ENCODE data around the gene GTPBP8. TPM values are rescaled to one million over a fixed set of nuclear protein-coding genes. Genes with fewer than 3 reads are reported as not detected.
"Not testable (repeated sequence)": the region's sequence is repeated elsewhere in the genome, so short reads cannot be mapped to it uniquely, and the experiment has no call there.

The GTPBP8 gene
- total and polyA plus RNA-seq, 2 experiments from 2014 or later: 20.3 to 34.3 TPM

DNA sequence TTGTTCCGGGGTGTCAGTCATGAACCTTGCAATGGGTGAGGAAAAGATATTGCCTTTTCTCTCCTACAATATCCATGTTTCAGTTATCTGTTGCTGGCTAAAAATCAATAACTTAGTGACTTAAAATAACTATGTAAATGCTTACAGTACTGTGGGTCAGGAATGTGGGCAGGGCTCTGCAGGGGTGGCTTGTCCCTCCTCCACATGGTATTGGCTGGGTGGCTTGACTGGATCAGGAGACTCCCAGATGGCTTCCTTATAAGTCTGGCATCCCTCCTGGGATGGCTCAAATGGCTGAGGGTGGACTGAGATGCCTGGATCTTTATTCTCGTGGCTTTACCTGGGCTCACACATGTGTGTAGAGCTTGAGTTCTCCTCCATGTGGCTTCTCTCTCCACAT is 47.5 kb downstream of the GTPBP8 start:
- H3K79me2 ChIP-seq (ENCODE audit: insufficient read depth): no peaks in the 10 kb centered on the region
- DNase-seq: no peak

DNA sequence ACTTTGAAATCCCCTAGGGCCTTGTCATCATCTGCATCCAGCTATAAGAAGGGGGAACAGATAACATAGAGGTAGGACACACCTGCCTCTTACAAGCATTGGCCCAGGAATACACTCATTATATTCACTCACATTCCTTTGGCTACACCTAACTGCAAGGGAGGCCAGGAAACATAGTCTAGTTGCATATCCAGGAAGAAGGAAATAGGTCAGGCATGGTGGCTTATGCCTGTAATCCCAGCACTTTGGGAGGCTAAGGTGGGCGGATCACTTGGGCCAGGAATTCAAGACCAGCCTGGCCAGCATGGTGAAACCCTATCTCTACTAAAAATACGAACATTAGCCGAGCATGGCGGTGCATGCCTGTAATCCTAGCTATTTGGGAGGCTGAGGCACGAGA is 48.8 kb downstream of the GTPBP8 start:
- Histone ChIP-seq H3F3A (ENCODE audit: insufficient read depth) (no peaks in the 10 kb centered on the region), H3K27me3 (replicated peaks; ENCODE audit: insufficient read depth) (0 out of 2 replicates have a peak, but pooled peaks cover 4% of the 10 kb centered on the region), H3K79me2 (ENCODE audit: insufficient read depth) (no peaks in the 10 kb centered on the region), H3K27ac (no peak overlapping the region), H4K20me1 (ENCODE audit: insufficient read depth) (no peaks in the 10 kb centered on the region), H3K9ac (no peak overlapping the region), H2AFZ (no peak overlapping the region), H3K9me2 (ENCODE audit: insufficient read depth) (no peaks in the 10 kb centered on the region), H3K9me3 (ENCODE audit: low read depth) (no peaks in the 10 kb centered on the region), H3K4me1 (ENCODE audit: insufficient read depth) (no peaks in the 10 kb centered on the region), H3K4me2 (ENCODE audit: unreplicated experiment) (no peak overlapping the region), H3K36me3 (ENCODE audit: low read depth) (no peaks in the 10 kb centered on the region), H3K4me3 (no peak overlapping the region)
- 74 to 89% methylated on average over 5 of the region's 5 CpGs for WGBS, 2 experiments (ENCODE audit: low coverage in 1 of 2, low lambda C conversion rate in 2 of 2, missing lambda C conversion rate in 2 of 2)
- DNase-seq: no peak
- no peak for TF ChIP-seq EZH2 (IDR thresholded peaks at IDR 0.05; ENCODE audit: insufficient read depth, poor library complexity, severe bottlenecking)
- TF ChIP-seq EZH2phosphoT487 (IDR thresholded peaks at IDR 0.05; ENCODE audit: insufficient read depth, low read depth): no peak
- in situ Hi-C loops (cut with MboI): loop anchor here (25.0 kb wide), 1 partner anchor 573 kb away; no protein-coding TSS in a partner anchor

More for the DNA sequence above, 47.5 kb downstream of the GTPBP8 start:
- in situ Hi-C loops (cut with MboI): loop anchor here (25.0 kb wide), 1 partner anchor 574 kb away; no protein-coding TSS in a partner anchor
- Histone ChIP-seq H3K4me2 (ENCODE audit: unreplicated experiment) (no peak overlapping the region), H3K27me3 (replicated peaks; ENCODE audit: insufficient read depth) (0 out of 2 replicates have a peak, but pooled peaks cover 4% of the 10 kb centered on the region), H3K27ac (no peak overlapping the region), H3K9ac (no peak overlapping the region), H3K9me2 (ENCODE audit: insufficient read depth) (no peaks in the 10 kb centered on the region), H2AFZ (no peak overlapping the region), H3F3A (ENCODE audit: insufficient read depth) (no peaks in the 10 kb centered on the region), H3K4me1 (ENCODE audit: insufficient read depth) (no peaks in the 10 kb centered on the region), H3K36me3 (ENCODE audit: low read depth) (no peaks in the 10 kb centered on the region), H3K9me3 (ENCODE audit: low read depth) (no peaks in the 10 kb centered on the region), H3K4me3 (no peak overlapping the region), H4K20me1 (ENCODE audit: insufficient read depth) (no peaks in the 10 kb centered on the region)
- WGBS, 2 experiments (ENCODE audit: low coverage in 1 of 2, low lambda C conversion rate in 2 of 2, missing lambda C conversion rate in 2 of 2): 57 to 69% methylated on average over 2 of the region's 2 CpGs
- TF ChIP-seq EZH2phosphoT487 (IDR thresholded peaks at IDR 0.05; ENCODE audit: insufficient read depth, low read depth): no peak
- TF ChIP-seq EZH2 (IDR thresholded peaks at IDR 0.05; ENCODE audit: insufficient read depth, poor library complexity, severe bottlenecking): no peak

DNA sequence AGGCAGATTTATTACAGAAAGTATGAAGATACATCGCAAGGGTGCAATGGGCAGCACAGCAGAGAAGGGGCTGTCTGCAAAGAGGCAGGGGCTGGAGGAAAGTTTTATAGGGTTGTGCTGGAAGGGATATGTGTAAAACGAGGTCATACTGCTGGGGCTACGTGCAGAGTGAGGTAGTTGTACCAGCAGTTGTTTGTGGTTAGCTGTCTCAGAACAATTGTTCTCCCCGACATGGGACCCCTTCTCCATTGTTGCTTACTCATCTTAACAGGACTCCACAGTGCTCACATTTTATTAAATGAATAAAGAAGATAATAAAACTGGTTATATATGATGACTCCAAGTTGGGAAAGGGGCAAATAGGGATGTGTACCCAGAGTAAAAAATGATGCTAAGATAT is 49.4 kb downstream of the GTPBP8 start:
- 31 to 33% methylated on average over 4 of the region's 4 CpGs for WGBS, 2 experiments (ENCODE audit: low coverage in 1 of 2, low lambda C conversion rate in 2 of 2, missing lambda C conversion rate in 2 of 2)
- H3K79me2 ChIP-seq (ENCODE audit: insufficient read depth): no peaks in the 10 kb centered on the region
- no peaks in the 10 kb centered on the region for H3F3A ChIP-seq (ENCODE audit: insufficient read depth)
- no peak overlapping the region for H3K4me2 ChIP-seq (ENCODE audit: unreplicated experiment)
- no peaks in the 10 kb centered on the region for H3K9me3 ChIP-seq (ENCODE audit: low read depth)
- no peaks in the 10 kb centered on the region for H4K20me1 ChIP-seq (ENCODE audit: insufficient read depth)
- no peaks in the 10 kb centered on the region for H3K9me2 ChIP-seq (ENCODE audit: insufficient read depth)
- no peaks in the 10 kb centered on the region for H3K36me3 ChIP-seq (ENCODE audit: low read depth)
- in situ Hi-C loops (cut with MboI): loop anchor here (25.0 kb wide), 1 partner anchor 572 kb away; no protein-coding TSS in a partner anchor
- no peak overlapping the region for H2AFZ ChIP-seq
- 0 out of 2 replicates have a peak, but pooled peaks cover 4% of the 10 kb centered on the region for H3K27me3 ChIP-seq (replicated peaks; ENCODE audit: insufficient read depth)
- H3K9ac ChIP-seq: no peak overlapping the region
- no peaks in the 10 kb centered on the region for H3K4me1 ChIP-seq (ENCODE audit: insufficient read depth)
- H3K4me3 ChIP-seq: no peak overlapping the region
- no peak overlapping the region for H3K27ac ChIP-seq
- DNase-seq: no peak
- TF ChIP-seq EZH2phosphoT487 (IDR thresholded peaks at IDR 0.05; ENCODE audit: insufficient read depth, low read depth) (no peak), EZH2 (IDR thresholded peaks at IDR 0.05; ENCODE audit: insufficient read depth, poor library complexity, severe bottlenecking) (no peak)

DNA sequence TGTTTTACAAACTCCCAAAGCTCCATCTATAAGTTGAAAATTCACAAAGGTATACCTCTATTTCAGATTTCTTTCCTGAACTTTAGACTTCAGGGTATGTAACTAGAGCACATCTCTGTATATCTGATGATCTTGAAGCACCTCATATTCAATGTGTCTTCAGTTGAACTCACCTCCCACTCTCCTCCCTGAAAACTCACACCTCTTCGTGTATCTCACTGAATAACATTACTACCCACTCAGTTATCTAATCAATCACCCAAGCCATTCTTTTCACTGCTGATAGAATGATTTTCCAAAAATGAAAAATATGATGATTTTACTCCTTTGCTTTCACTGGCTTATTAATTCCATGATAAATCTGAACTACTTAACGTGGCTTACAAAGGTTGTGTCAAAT is 52.9 kb downstream of the GTPBP8 start:
- H3K4me3 ChIP-seq: no peak overlapping the region
- no peaks in the 10 kb centered on the region for H3F3A ChIP-seq (ENCODE audit: insufficient read depth)
- no peaks in the 10 kb centered on the region for H3K79me2 ChIP-seq (ENCODE audit: insufficient read depth)
- 0 out of 2 replicates have a peak, but pooled peaks cover 4% of the 10 kb centered on the region for H3K27me3 ChIP-seq (replicated peaks; ENCODE audit: insufficient read depth)
- H3K27ac ChIP-seq: no peak overlapping the region
- WGBS, 2 experiments (ENCODE audit: low coverage in 1 of 2, low lambda C conversion rate in 2 of 2, missing lambda C conversion rate in 2 of 2): 54 to 65% methylated on average over 2 of the region's 2 CpGs
- no peaks in the 10 kb centered on the region for H3K9me2 ChIP-seq (ENCODE audit: insufficient read depth)
- no peak for DNase-seq
- in situ Hi-C loops (cut with MboI): loop anchor here (25.0 kb wide), 1 partner anchor 569 kb away; no protein-coding TSS in a partner anchor
- H3K4me1 ChIP-seq (ENCODE audit: insufficient read depth): no peaks in the 10 kb centered on the region
- no peaks in the 10 kb centered on the region for H3K36me3 ChIP-seq (ENCODE audit: low read depth)
- no peaks in the 10 kb centered on the region for H3K9me3 ChIP-seq (ENCODE audit: low read depth)
- TF ChIP-seq EZH2 (IDR thresholded peaks at IDR 0.05; ENCODE audit: insufficient read depth, poor library complexity, severe bottlenecking) (no peak), EZH2phosphoT487 (IDR thresholded peaks at IDR 0.05; ENCODE audit: insufficient read depth, low read depth) (no peak)
- H2AFZ ChIP-seq: no peak overlapping the region
- no peak overlapping the region for H3K9ac ChIP-seq
- no peak overlapping the region for H3K4me2 ChIP-seq (ENCODE audit: unreplicated experiment)
- no peaks in the 10 kb centered on the region for H4K20me1 ChIP-seq (ENCODE audit: insufficient read depth)

DNA sequence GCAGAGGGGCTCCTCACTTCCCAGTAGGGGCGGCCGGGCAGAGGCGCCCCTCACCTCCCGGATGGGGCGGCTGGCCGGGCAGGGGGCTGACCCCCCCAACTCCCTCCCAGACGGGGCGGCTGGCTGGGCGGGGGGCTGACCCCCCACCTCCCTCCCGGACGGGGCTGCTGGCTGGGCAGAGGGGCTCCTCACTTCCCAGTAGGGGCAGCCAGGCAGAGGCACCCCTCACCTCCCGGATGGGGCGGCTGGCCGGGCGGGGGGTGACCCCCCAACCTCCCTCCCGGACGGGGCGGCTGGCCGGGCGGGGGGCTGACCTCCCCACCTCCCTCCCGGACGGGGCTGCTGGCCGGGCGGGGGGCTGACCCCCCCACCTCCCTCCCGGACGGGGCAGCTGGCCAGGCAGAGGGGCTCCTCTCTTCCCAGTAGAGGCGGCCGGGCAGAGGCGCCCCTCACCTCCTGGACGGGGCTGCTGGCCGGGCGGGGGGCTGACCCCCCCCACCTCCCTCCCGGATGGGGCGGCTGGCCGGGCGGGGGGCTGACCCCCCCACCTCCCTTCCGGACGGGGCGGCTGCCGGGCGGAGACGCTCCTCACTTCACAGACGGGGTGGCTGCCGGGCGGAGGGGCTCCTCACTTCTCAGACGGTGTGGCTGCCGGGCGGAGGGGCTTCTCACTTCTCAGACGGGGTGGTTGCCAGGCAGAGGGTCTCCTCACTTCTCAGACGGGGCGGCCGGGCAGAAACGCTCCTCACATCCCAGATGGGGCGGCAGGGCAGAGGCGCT is 55.6 kb downstream of the GTPBP8 start:
- not testable (repeated sequence) for DNase-seq; H3K27ac ChIP-seq; H3K4me2 ChIP-seq (ENCODE audit: unreplicated experiment); H3K79me2 ChIP-seq (ENCODE audit: insufficient read depth); H2AFZ ChIP-seq; H4K20me1 ChIP-seq (ENCODE audit: insufficient read depth); H3K4me3 ChIP-seq; H3K36me3 ChIP-seq (ENCODE audit: low read depth); H3K4me1 ChIP-seq (ENCODE audit: insufficient read depth); H3K9ac ChIP-seq; H3K27me3 ChIP-seq (replicated peaks; ENCODE audit: insufficient read depth); H3K9me2 ChIP-seq (ENCODE audit: insufficient read depth); H3F3A ChIP-seq (ENCODE audit: insufficient read depth); H3K9me3 ChIP-seq (ENCODE audit: low read depth)
- in situ Hi-C loops (cut with MboI): loop anchor here (25.0 kb wide), 1 partner anchor 566 kb away; no protein-coding TSS in a partner anchor
- 88 to 96% methylated on average over 4 to 29 of the region's 55 CpGs for WGBS, 2 experiments (ENCODE audit: low coverage in 1 of 2, low lambda C conversion rate in 2 of 2, missing lambda C conversion rate in 2 of 2)
